ENCODE data around the gene MED8.
A peak's percentile ranks its signal among the peaks of the same experiment; 100 is the strongest.

GRCh38 chr1:43358121-43358745 is 31.4 kb downstream of the MED8 start:
- TF ChIP-seq, protein P1, sequence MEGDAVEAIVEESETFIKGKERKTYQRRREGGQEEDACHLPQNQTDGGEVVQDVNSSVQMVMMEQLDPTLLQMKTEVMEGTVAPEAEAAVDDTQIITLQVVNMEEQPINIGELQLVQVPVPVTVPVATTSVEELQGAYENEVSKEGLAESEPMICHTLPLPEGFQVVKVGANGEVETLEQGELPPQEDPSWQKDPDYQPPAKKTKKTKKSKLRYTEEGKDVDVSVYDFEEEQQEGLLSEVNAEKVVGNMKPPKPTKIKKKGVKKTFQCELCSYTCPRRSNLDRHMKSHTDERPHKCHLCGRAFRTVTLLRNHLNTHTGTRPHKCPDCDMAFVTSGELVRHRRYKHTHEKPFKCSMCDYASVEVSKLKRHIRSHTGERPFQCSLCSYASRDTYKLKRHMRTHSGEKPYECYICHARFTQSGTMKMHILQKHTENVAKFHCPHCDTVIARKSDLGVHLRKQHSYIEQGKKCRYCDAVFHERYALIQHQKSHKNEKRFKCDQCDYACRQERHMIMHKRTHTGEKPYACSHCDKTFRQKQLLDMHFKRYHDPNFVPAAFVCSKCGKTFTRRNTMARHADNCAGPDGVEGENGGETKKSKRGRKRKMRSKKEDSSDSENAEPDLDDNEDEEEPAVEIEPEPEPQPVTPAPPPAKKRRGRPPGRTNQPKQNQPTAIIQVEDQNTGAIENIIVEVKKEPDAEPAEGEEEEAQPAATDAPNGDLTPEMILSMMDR (IDR thresholded peaks at IDR 0.05), result peak in 5 of 6 experiments; percentile 25 to 51 (median 39)
- TF ChIP-seq POLR2A (IDR thresholded peaks at IDR 0.05), result peak in 1 of 2 donors; percentile 72
